GM12874 (cell line): ENCODE results near the gene ZNF518A.

ENCODE experiments used
- TF ChIP-seq, protein P1 (sequence below): IDR thresholded peaks from 2 replicates; pipeline ENCODE4 v1.5.1; 2011; ENCODE audit warnings: low read depth, mild to moderate bottlenecking, control low read depth, low read length, moderate library complexity; ENCODE audit not compliant: insufficient read depth

Gene ZNF518A

DNA sequence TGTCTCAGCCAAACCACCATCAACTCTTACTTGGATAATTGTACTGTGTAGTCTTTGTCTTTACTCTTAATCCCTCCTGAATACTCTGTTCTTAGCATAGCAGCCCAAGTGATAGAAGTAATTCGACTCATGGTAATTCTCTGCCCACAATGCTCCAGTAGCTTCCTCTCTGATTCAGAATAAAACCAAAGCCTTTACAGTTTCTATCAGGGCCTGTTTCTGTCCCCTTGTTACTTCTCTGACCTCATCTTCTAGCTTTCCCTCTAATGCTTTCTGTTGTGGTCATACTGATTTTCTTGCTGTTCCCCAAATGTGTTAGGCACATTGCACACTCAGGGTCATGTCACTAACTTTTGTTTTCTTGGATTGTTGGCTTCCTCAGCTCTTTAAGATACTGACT lies 8.0 kb downstream of the ZNF518A start:
- TF ChIP-seq, protein P1, sequence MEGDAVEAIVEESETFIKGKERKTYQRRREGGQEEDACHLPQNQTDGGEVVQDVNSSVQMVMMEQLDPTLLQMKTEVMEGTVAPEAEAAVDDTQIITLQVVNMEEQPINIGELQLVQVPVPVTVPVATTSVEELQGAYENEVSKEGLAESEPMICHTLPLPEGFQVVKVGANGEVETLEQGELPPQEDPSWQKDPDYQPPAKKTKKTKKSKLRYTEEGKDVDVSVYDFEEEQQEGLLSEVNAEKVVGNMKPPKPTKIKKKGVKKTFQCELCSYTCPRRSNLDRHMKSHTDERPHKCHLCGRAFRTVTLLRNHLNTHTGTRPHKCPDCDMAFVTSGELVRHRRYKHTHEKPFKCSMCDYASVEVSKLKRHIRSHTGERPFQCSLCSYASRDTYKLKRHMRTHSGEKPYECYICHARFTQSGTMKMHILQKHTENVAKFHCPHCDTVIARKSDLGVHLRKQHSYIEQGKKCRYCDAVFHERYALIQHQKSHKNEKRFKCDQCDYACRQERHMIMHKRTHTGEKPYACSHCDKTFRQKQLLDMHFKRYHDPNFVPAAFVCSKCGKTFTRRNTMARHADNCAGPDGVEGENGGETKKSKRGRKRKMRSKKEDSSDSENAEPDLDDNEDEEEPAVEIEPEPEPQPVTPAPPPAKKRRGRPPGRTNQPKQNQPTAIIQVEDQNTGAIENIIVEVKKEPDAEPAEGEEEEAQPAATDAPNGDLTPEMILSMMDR: no peak

- TF ChIP-seq, protein P1: no peak
Observed at GRCh38 chr10:96152437-96152836, 22.3 kb downstream of the ZNF518A start.

GRCh38 chr10:96153070-96153469 lies 23.0 kb downstream of the ZNF518A start:
- TF ChIP-seq, protein P1: no peak

- TF ChIP-seq, protein P1: no peak
Observed at GRCh38 chr10:96165726-96166125, 35.6 kb downstream of the ZNF518A start.

GRCh38 chr10:96168546-96168945 lies 38.4 kb downstream of the ZNF518A start:
- TF ChIP-seq, protein P1: no peak

DNA sequence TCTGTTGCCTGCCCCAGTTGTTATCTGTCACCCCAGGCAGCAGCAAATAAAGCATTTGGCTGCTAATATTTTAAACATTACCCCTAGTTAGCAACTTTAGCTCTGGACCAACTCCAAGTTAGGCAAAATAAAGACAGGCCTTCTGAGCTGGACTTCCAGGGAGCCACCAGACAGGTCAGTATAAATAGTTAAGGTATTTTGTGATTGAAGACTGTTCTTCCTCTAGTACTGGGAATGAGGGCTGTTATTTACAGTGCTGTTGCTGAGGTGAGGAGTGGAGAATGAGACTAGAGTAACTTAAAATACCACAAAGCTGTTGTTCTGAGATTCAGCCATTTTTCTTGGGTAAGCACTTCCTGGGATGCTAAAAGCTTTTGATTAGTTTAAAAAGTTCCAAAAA lies 40.1 kb downstream of the ZNF518A start:
- TF ChIP-seq, protein P1: no peak

DNA sequence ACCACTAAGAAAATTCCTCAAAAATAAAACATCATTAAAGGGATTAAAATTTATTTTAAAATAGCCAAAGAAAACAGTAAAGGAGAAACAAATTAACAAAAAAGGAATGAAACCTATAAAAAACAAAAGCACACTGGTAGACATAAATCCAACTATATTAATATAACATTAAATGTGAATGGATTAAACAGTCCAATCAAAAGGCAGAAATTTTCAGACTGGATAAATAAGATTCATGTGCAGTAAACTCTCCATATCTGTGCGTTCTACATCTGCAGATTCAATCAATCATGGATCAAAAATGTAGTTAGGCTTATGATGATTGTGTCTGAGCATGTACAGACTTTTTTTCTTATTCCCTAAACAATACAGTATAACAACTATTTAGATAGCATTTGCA lies 42.6 kb downstream of the ZNF518A start:
- TF ChIP-seq, protein P1: no peak

DNA sequence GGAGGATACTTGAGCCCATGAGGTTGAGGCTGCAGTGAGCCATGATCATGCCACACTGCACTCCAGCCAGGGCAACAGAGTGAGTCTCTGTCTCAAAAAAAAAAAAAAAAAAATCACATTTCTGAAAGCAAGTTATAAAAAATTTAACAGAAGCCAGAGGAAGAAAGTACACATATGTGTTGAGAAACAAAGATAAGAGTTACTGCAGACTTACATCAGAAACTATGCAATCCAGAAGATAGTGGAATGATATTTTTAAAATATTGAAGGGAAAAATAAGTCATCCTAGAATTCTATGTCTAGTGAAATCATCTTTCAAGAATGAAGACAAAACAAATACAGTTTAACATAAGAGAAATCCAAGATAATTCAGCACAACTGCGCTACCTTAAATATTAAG lies 46.9 kb downstream of the ZNF518A start:
- TF ChIP-seq, protein P1: no peak
